Adrenal gland (tissue), 12 donors: ENCODE results near the gene ALG9. TPM values are rescaled to one million over a fixed set of nuclear protein-coding genes. Genes with fewer than 3 reads are reported as not detected.

Source experiments
- DNase-seq, 7 donors: peaks; one replicate each; pipeline ENCODE4 v3.0.0-alpha.2; 2019 to 2020
- H3K27ac ChIP-seq, 5 donors: fragments of 200-600 bp; sonication (generic) in 4 of 5; 1 replicate in 3 of 5; 2 replicates in 2 of 5; pipeline versions ENCODE4 v1.5.1 to v1.8.0; 2016 to 2020; ENCODE audit warnings: mild to moderate bottlenecking in 1 of 5
- H3K27me3 ChIP-seq: fragments of 200-600 bp; 2 replicates; pipeline ENCODE4 v1.8.0; 2021
- H3K36me3 ChIP-seq, 2 donors: fragments of 200-600 bp; replicated peaks in 1 of 2; 1 replicate in 1 of 2; 2 replicates in 1 of 2; pipeline versions ENCODE4 v1.5.1 to v1.8.0; 2018 to 2022
- H3K4me1 ChIP-seq, 2 donors: fragments of 200-600 bp; replicated peaks in 1 of 2; 1 replicate in 1 of 2; 2 replicates in 1 of 2; pipeline versions ENCODE4 v1.5.1 to v1.8.0; 2018 to 2021
- H3K4me3 ChIP-seq, 4 donors: fragments of 200-600 bp; sonication (generic) in 3 of 4; one replicate each; pipeline ENCODE4 v1.5.1; 2016 to 2018
- H3K9me3 ChIP-seq, 3 donors: fragments of 200-600 bp; sonication (generic) in 1 of 3; replicated peaks in 1 of 3; 1 replicate in 2 of 3; 2 replicates in 1 of 3; pipeline versions ENCODE4 v1.5.1 to v1.8.0; 2016 to 2021
- POLR2A ChIP-seq, 2 donors: fragments of 450-650 bp; IDR thresholded peaks; one replicate each; pipeline ENCODE4 v1.6.1; 2017; ENCODE audit warnings: antibody characterized with exemption in 2 of 2, mild to moderate bottlenecking in 2 of 2, moderate library complexity in 1 of 2
- WGBS, 4 donors: extraction: QIAGEN DNeasy Blood & Tissue Kit in 2 of 4; methylation state at CpG; one replicate each; pipeline versions ENCODE4 v1.1.5 to v1.1.7; 2013 to 2017; 5-methylcytosine and 5-hydroxymethylcytosine counted together
- intact Hi-C, 2 donors: fragments of 100-400 bp; cut with DNase I; formaldehyde crosslinking; loops; one replicate each; pipeline versions ENCODE4 v1.14.1 to v1.15.0; 2022 to 2023
- polyA plus RNA-seq, 3 donors: library from polyadenylated mRNA; stranded (reverse); fragments of 200-250 nt in 2 of 3; fragments of 350-450 nt in 1 of 3; fragmentation: Illumina TruSeq in 1 of 3; extraction: RNeasy Lipid Tissue Mini Kit (QIAGEN cat#74804) in 1 of 3; gene quantifications; one replicate each; pipeline ENCODE4 v1.2.3, GENCODE V29; 2013 to 2014
- total RNA-seq, 9 donors: library from RNA; depleted of rRNA in 4 of 9; stranded (reverse); fragments of >200 nt in 4 of 9; fragments of 120-200 nt in 1 of 9; fragmentation: NEBNext Ultra II Directional in 1 of 9; extraction: Animal tissue kit (Norgen Biotek cat#: 25700) in 1 of 9; gene quantifications; one replicate each; pipeline versions ENCODE4 v1.1.0 to v1.2.4, GENCODE V29; 2013 to 2023
- TF ChIP-seq, protein P1 (sequence below), 6 experiments: fragments of 450-650 bp in 4 of 6; fragments of 200-600 bp in 2 of 6; sonication (generic) in 1 of 6; IDR thresholded peaks; 1 replicate in 5 of 6; 2 replicates in 1 of 6; pipeline versions ENCODE4 v1.5.1 to v1.8.0; 2016 to 2021; ENCODE audit warnings: antibody characterized with exemption in 6 of 6, mild to moderate bottlenecking in 2 of 6, moderate library complexity in 1 of 6
- donor health status: healthy with polysubstance abuse.
- donor health status: Bipolar disorder and iron deficiency.
- donor health status: DM: yes; HTN: yes; CAD: no.
- donor health status: DM: no; HTN: no; CAD: no.
- donor health status: DM: no; HTN: no; CAD: no.
- donor health status: DM: yes; HTN: yes; CAD: no.

ALG9 gene
- total and polyA plus RNA-seq, 12 donors, result 23.6 to 53.6 (median 31.2) TPM

DNA sequence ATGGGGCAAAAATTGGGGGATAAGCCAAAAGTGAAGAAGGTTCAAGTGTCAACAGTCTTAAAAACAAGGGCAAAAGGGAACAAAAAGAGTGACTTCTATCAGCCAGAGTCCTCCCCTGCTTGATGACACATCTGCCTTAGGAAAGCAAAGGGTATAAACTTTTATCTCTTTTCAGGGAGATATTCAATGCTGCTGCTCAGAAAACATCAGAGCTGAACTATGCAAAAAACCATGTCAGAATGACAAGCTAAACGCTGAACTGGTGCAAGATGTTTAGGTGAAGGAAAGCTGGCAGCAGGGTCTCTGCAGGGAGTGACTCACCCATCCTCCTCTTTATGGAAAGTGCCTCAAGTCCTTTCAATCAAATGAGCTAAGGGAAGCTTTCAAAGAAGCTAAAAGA, 24.7 kb downstream of the ALG9 start:
- intact Hi-C loops, result loop anchor here in 1 of 2 donors (10.0 kb wide), 2 partner anchors 252 to 282 kb away; no protein-coding TSS in a partner anchor
- Histone ChIP-seq H3K27me3 (no peaks in the 10 kb centered on the region), H3K27ac (peak overlapping the region in 2 of 5 donors; percentile 10 to 33), H3K9me3 (no peaks in the 10 kb centered on the region), H3K4me3 (no peak overlapping the region), H3K36me3 (peaks cover 0 to 15% of the 10 kb centered on the region in 2 donors), H3K4me1 (peaks cover 0 to 8% of the 10 kb centered on the region in 2 donors)
- no peak for TF ChIP-seq POLR2A (IDR thresholded peaks at IDR 0.05)
- TF ChIP-seq, protein P1, sequence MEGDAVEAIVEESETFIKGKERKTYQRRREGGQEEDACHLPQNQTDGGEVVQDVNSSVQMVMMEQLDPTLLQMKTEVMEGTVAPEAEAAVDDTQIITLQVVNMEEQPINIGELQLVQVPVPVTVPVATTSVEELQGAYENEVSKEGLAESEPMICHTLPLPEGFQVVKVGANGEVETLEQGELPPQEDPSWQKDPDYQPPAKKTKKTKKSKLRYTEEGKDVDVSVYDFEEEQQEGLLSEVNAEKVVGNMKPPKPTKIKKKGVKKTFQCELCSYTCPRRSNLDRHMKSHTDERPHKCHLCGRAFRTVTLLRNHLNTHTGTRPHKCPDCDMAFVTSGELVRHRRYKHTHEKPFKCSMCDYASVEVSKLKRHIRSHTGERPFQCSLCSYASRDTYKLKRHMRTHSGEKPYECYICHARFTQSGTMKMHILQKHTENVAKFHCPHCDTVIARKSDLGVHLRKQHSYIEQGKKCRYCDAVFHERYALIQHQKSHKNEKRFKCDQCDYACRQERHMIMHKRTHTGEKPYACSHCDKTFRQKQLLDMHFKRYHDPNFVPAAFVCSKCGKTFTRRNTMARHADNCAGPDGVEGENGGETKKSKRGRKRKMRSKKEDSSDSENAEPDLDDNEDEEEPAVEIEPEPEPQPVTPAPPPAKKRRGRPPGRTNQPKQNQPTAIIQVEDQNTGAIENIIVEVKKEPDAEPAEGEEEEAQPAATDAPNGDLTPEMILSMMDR (IDR thresholded peaks at IDR 0.05), result no peak
- WGBS, 4 donors, result 29 to 38% (median 32%) methylated on average over 1 of the region's 1 CpG
- DNase-seq, result peak in 1 of 7 donors; percentile 13

DNA sequence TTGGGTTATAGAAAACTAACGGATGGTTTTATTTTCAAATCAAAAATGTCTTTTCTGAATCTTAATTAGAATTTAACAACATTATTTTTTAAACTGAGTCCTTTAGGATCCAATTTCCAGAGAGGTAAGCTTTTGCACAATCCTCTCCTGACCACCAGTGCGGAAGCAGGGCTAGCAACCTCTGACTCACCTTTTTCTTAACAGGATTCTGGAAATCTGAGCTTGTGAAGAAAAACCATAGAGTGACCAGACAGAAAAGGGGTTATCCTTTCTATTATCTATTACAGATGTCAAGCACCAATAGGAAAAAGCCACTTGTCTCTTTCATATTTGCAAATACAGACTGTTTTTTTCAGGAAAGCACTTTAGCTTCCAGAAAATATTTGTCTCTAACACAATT, 25.3 kb downstream of the ALG9 start:
- 81 to 92% (median 86%) methylated on average over 2 of the region's 2 CpGs for WGBS, 4 donors
- H3K36me3 ChIP-seq, result peaks cover 0 to 15% of the 10 kb centered on the region in 2 donors

DNA sequence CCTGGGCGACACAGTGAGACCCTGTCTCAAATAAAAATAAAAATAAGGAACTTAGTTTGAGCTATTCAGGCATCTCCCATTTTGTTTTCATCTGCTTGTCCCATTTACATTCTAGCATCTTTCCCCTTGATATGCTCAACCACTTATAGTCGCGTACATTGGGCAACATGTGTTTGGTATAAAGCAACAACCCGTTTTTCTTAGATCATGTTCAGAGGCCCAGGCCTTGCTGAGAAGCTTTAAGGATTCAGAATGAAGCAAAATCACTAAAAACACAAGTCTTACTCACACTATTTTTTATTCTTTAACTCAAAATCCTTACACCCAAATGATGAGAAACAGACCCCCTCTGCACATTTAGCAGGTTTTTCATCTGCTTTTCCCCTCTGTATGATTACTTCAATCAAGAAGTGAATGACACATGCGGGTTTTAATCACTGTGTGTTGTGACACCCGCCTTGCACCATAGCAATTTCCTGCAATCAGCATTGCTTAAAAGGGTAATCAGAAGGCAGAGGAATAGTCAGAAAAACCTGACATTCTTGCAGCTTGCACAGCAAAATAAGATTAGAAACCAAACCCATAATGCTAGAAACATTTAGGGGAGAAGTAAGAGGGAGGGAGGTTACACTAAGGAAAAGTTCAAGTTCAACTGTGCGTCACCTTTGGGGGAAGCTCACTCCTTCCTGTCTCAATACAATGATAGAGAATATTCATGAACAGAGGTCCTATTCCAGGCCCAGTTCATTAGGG, 25.9 kb downstream of the ALG9 start:
- Histone ChIP-seq H3K27me3 (no peaks in the 10 kb centered on the region), H3K4me3 (no peak overlapping the region), H3K4me1 (peaks cover 0 to 11% of the 10 kb centered on the region in 2 donors), H3K36me3 (peaks cover 0 to 15% of the 10 kb centered on the region in 2 donors), H3K27ac (no peak overlapping the region), H3K9me3 (no peaks in the 10 kb centered on the region)
- TF ChIP-seq, protein P1 (IDR thresholded peaks at IDR 0.05), result no peak
- TF ChIP-seq POLR2A (IDR thresholded peaks at IDR 0.05), result no peak
- 80 to 90% (median 81%) methylated on average over 7 of the region's 7 CpGs for WGBS, 4 donors
- intact Hi-C loops, result loop anchor here in 1 of 2 donors (10.0 kb wide), 2 partner anchors 251 to 281 kb away; no protein-coding TSS in a partner anchor
- no peak for DNase-seq

More for the DNA sequence above, 25.3 kb downstream of the ALG9 start:
- Histone ChIP-seq H3K27ac (peak overlapping the region in 2 of 5 donors; percentile 10 to 33), H3K4me3 (no peak overlapping the region), H3K4me1 (peaks cover 0 to 11% of the 10 kb centered on the region in 2 donors), H3K9me3 (no peaks in the 10 kb centered on the region), H3K27me3 (no peaks in the 10 kb centered on the region)
- no peak for DNase-seq
- TF ChIP-seq POLR2A (IDR thresholded peaks at IDR 0.05), result no peak
- TF ChIP-seq, protein P1 (IDR thresholded peaks at IDR 0.05), result no peak
- intact Hi-C loops, result loop anchor here in 1 of 2 donors (10.0 kb wide), 2 partner anchors 251 to 281 kb away; no protein-coding TSS in a partner anchor

DNA sequence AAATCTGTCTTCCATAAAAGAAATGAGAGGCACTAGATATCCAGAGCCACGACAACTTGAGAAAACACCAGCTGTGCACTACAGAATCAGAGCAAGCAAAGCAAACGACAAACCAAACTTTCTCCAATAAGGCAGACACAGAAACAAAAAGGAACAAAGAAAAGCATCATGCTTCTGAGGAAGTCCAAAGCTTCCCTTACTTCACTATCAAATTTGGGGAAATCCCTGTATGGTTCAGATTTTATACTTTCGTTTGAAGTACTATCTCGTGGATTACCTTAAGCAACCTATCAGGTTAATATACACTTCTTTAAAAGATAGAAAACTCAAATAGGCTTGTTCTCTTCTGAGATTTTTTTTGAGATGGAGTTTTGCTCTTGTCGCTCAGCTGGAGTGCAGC, 27.7 kb downstream of the ALG9 start:
- H3K36me3 ChIP-seq, result peaks cover 0 to 20% of the 10 kb centered on the region in 2 donors
- intact Hi-C loops, result loop anchor here (5.0 to 10.0 kb wide), 3 partner anchors 249 to 279 kb away; no protein-coding TSS in a partner anchor
- H3K9me3 ChIP-seq, result no peaks in the 10 kb centered on the region
- TF ChIP-seq, protein P1 (IDR thresholded peaks at IDR 0.05), result no peak
- no peak for TF ChIP-seq POLR2A (IDR thresholded peaks at IDR 0.05)
- no peaks in the 10 kb centered on the region for H3K27me3 ChIP-seq
- no peak overlapping the region for H3K27ac ChIP-seq
- WGBS, 4 donors, result 87 to 93% (median 92%) methylated on average over 5 of the region's 5 CpGs
- no peak for DNase-seq
- no peak overlapping the region for H3K4me3 ChIP-seq
- H3K4me1 ChIP-seq, result peaks cover 0 to 11% of the 10 kb centered on the region in 2 donors
